HCT116 (cell line): ENCODE data around the gene GPALPP1. TPM values are rescaled to one million over a fixed set of nuclear protein-coding genes. Genes with fewer than 3 reads are reported as not detected.

ENCODE experiments used
- ATAC-seq: fragments of 200-7000 bp; cut with Tn5 transposase; 2 replicates; pipeline ENCODE4 v1.9.1; 2020; ENCODE audit warnings: mild to moderate bottlenecking, moderate library complexity
- BruUV-seq: library from RNA; stranded (reverse); fragments of 400-500 nt; replicated peaks from 2 replicates; lab custom pipeline; 2021; lab: Mats Ljungman, UMichigan
- CTCF ChIA-PET: fragments of 300-600 bp; sonication (Branson Sonifier 250); formaldehyde crosslinking; loops from one replicate; lab custom pipeline; 2021; ENCODE audit warnings: antibody characterized with exemption; lab: Charles Lee
- POLR2A ChIA-PET: fragments of 300-600, 350-600 bp; sonication (Branson Sonifier 250); formaldehyde crosslinking; loops from one replicate; lab custom pipeline; 2021; ENCODE audit warnings: antibody characterized with exemption; lab: Charles Lee
- RAD21 ChIA-PET, 2 experiments: fragments of 300-600 bp; sonication (Branson Sonifier 250); formaldehyde crosslinking; loops; one replicate each; lab custom pipeline; 2023; ENCODE audit warnings: low total read pairs in 2 of 2; ENCODE audit not compliant: uncharacterized antibody in 2 of 2, unreplicated experiment in 2 of 2, low non-redundant PET in 1 of 2; lab: Charles Lee
- DNase-seq: peaks from one replicate; pipeline ENCODE4 v3.0.0-alpha.2; 2010; ENCODE audit warnings: low read depth, low spot score
- H2AFZ ChIP-seq: fragments of 200-600 bp; shearing (Covaris generic), sonication (generic); 2 replicates; pipeline ENCODE4 v1.6.1; 2017; ENCODE audit warnings: low read depth, mixed run types, mixed read lengths, antibody characterized with exemption, low read length; ENCODE audit not compliant: poor library complexity, severe bottlenecking
- H3K27ac ChIP-seq: 2 replicates; pipeline ENCODE4 v1.5.1; 2012; ENCODE audit warnings: low read depth, low read length
- H3K27me3 ChIP-seq: fragments of 200-600 bp; sonication (generic); 2 replicates; pipeline ENCODE4 v1.6.1; 2016; ENCODE audit warnings: mixed run types, low read length, mixed read lengths; ENCODE audit not compliant: insufficient read depth
- H3K36me3 ChIP-seq, 2 experiments: fragments of 200-500 bp in 1 of 2; fragments of 200-600 bp in 1 of 2; sonication (Bioruptor generic) in 1 of 2; sonication (generic) in 1 of 2; 2 replicates each; pipeline versions ENCODE4 v1.5.1 to v1.6.1; 2014 to 2016; ENCODE audit warnings: low read length in 2 of 2, inconsistent platforms in 1 of 2, mixed read lengths in 1 of 2, mixed run types in 1 of 2; ENCODE audit not compliant: insufficient read depth in 2 of 2, control insufficient read depth in 1 of 2
- H3K4me1 ChIP-seq, 2 experiments: fragments of 200-600 bp in 1 of 2; sonication (generic) in 1 of 2; 2 replicates each; pipeline versions ENCODE4 v1.5.1 to v1.6.1; 2012 to 2017; ENCODE audit warnings: low read length in 2 of 2, inconsistent platforms in 1 of 2, mild to moderate bottlenecking in 1 of 2, mixed read lengths in 1 of 2, mixed run types in 1 of 2, moderate library complexity in 1 of 2; ENCODE audit not compliant: insufficient read depth in 2 of 2, control insufficient read depth in 1 of 2
- H3K4me2 ChIP-seq: fragments of 200-600 bp; sonication (generic); 2 replicates; pipeline ENCODE4 v1.6.1; 2017; ENCODE audit warnings: mixed run types, low read length, mixed read lengths
- H3K4me3 ChIP-seq, 2 experiments: fragments of 200-600 bp in 1 of 2; sonication (generic) in 1 of 2; replicated peaks in 1 of 2; 2 replicates each; pipeline ENCODE4 v1.5.1; 2011 to 2016; ENCODE audit warnings: low read length in 2 of 2, control low read depth in 1 of 2, low read depth in 1 of 2, mild to moderate bottlenecking in 1 of 2, mixed read lengths in 1 of 2, mixed run types in 1 of 2
- H3K79me2 ChIP-seq: fragments of 200-600 bp; sonication (generic); 2 replicates; pipeline ENCODE4 v1.6.1; 2017; ENCODE audit warnings: mild to moderate bottlenecking, mixed run types, low read length, moderate library complexity, mixed read lengths; ENCODE audit not compliant: insufficient read depth
- H3K9ac ChIP-seq: fragments of 200-600 bp; sonication (generic); 2 replicates; pipeline ENCODE4 v1.6.1; 2016; ENCODE audit warnings: low read length, mixed read lengths
- H3K9me2 ChIP-seq: fragments of 200-600 bp; sonication (generic), shearing (Covaris generic); 2 replicates; pipeline ENCODE4 v1.6.1; 2017; ENCODE audit warnings: mixed run types, mild to moderate bottlenecking, moderate library complexity; ENCODE audit not compliant: insufficient read depth
- H3K9me3 ChIP-seq, 2 experiments: fragments of 200-500 bp in 1 of 2; fragments of 200-600 bp in 1 of 2; sonication (Bioruptor generic) in 1 of 2; sonication (generic) in 1 of 2; 2 replicates each; pipeline ENCODE4 v1.6.1; 2014 to 2017; ENCODE audit warnings: low read length in 2 of 2, mixed read lengths in 2 of 2, inconsistent platforms in 1 of 2, low read depth in 1 of 2, mild to moderate bottlenecking in 1 of 2, mixed run types in 1 of 2, moderate library complexity in 1 of 2; ENCODE audit not compliant: control insufficient read depth in 1 of 2, insufficient read depth in 1 of 2
- H4K20me1 ChIP-seq: fragments of 200-600 bp; sonication (generic), shearing (Covaris generic); 2 replicates; pipeline ENCODE4 v1.6.1; 2017; ENCODE audit warnings: mixed run types, mild to moderate bottlenecking, moderate library complexity; ENCODE audit not compliant: insufficient read depth
- CBX3 ChIP-seq: IDR thresholded peaks from 2 replicates; pipeline ENCODE4 v1.6.1; 2012; ENCODE audit warnings: low read depth
- CEBPB ChIP-seq: IDR thresholded peaks from 2 replicates; pipeline ENCODE4 v1.6.1; 2012; ENCODE audit warnings: low read depth
- EGR1 ChIP-seq: IDR thresholded peaks from 2 replicates; pipeline ENCODE4 v1.6.1; 2012; ENCODE audit warnings: low read depth
- ELF1 ChIP-seq: IDR thresholded peaks from 2 replicates; pipeline ENCODE4 v1.6.1; 2012; ENCODE audit warnings: low read depth, borderline replicate concordance
- EZH2 ChIP-seq: fragments of 200-600 bp; sonication (generic); IDR thresholded peaks from 2 replicates; pipeline ENCODE4 v1.6.1; 2017; ENCODE audit warnings: antibody characterized with exemption, mixed run types
- EZH2phosphoT487 ChIP-seq: fragments of 200-600 bp; IDR thresholded peaks from 2 replicates; pipeline ENCODE4 v1.6.1; 2018; ENCODE audit warnings: antibody characterized with exemption, borderline replicate concordance
- FOSL1 ChIP-seq: IDR thresholded peaks from 2 replicates; pipeline ENCODE4 v1.6.1; 2012; ENCODE audit warnings: low read depth
- JUND ChIP-seq: IDR thresholded peaks from 2 replicates; pipeline ENCODE4 v1.6.1; 2012
- POLR2A ChIP-seq: IDR thresholded peaks from 2 replicates; pipeline ENCODE4 v1.7.0; 2011; ENCODE audit warnings: borderline replicate concordance; ENCODE audit not compliant: insufficient read depth, insufficient read length; ENCODE audit errors: extremely low read depth
- RAD21 ChIP-seq: IDR thresholded peaks from 2 replicates; pipeline ENCODE4 v1.6.1; 2012; ENCODE audit warnings: low read depth, mild to moderate bottlenecking
- SP1 ChIP-seq: IDR thresholded peaks from 2 replicates; pipeline ENCODE4 v1.6.1; 2012; ENCODE audit warnings: low read depth
- SRF ChIP-seq: IDR thresholded peaks from 2 replicates; pipeline ENCODE4 v1.6.1; 2012; ENCODE audit warnings: low read depth
- TCF7L2 ChIP-seq: IDR thresholded peaks from 2 replicates; pipeline ENCODE4 v1.7.0; 2011; ENCODE audit warnings: borderline replicate concordance, inconsistent platforms; ENCODE audit not compliant: insufficient read depth, insufficient read length; ENCODE audit errors: extremely low read depth
- YY1 ChIP-seq: IDR thresholded peaks from 2 replicates; pipeline ENCODE4 v1.6.1; 2011; ENCODE audit warnings: low read length, low read depth, moderate library complexity, mild to moderate bottlenecking; ENCODE audit not compliant: insufficient replicate concordance; ENCODE audit errors: extremely low read depth
- ZFX ChIP-seq: fragments of 450-650 bp; IDR thresholded peaks from 2 replicates; pipeline ENCODE4 v1.6.1; 2017
- ZNF274 ChIP-seq: fragments of 200-500 bp; sonication (Bioruptor generic); IDR thresholded peaks from 2 replicates; pipeline ENCODE4 v1.6.1; 2014; ENCODE audit warnings: mild to moderate bottlenecking, low read depth, low read length, inconsistent platforms
- intact Hi-C: fragments of 100-400 bp; cut with micrococcal nuclease; formaldehyde crosslinking; loops from 2 replicates; pipeline ENCODE4 v1.10.0; 2022
- total RNA-seq: library from RNA; stranded (reverse); gene quantifications from one replicate; pipeline ENCODE4 v1.2.1, GENCODE V29; 2021; ENCODE audit not compliant: unreplicated experiment
- TF ChIP-seq, protein P1 (sequence below): IDR thresholded peaks from 2 replicates; pipeline ENCODE4 v1.6.1; 2012
- TF ChIP-seq, protein P2 (sequence below): IDR thresholded peaks from 2 replicates; pipeline ENCODE4 v1.6.1; 2012
- TF ChIP-seq, protein P3 (sequence below): IDR thresholded peaks from 2 replicates; pipeline ENCODE4 v1.6.1; 2012; ENCODE audit warnings: low read depth
- TF ChIP-seq, protein P4 (sequence below): IDR thresholded peaks from 2 replicates; pipeline ENCODE4 v1.6.1; 2011; ENCODE audit warnings: mild to moderate bottlenecking, low read length, moderate library complexity; ENCODE audit not compliant: insufficient replicate concordance; ENCODE audit errors: extremely low read depth

GPALPP1 gene
- total RNA-seq, 1 experiment from 2014 or later, result 21.3 TPM

DNA sequence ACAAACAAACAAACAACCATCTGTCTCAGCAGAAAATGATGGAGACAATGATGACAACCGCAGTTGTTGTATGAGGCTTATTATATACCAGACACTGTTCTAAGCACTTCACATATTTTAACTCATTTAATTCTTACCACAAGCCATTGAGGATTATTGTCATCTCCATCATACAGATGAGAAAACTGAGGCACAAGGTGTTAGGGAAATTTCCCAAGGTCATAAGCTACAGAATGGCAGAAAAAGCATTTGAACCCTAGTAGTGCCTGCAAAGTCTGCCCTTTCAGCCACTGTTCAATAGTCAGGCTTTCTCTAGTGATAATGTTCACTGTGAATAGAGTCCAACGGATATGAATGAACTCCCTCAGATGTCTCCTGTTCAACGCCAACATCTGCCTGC is 60.1 kb downstream of the GPALPP1 start:
- Histone ChIP-seq H2AFZ (no peak overlapping the region), H3K79me2 (no peaks in the 10 kb centered on the region), H4K20me1 (no peaks in the 10 kb centered on the region), H3K4me1 (peaks cover 0 to 7% of the 10 kb centered on the region in 2 experiments; a peak in 1 of 4 replicates), H3K9me3 (no peaks in the 10 kb centered on the region), H3K4me3 (no peak overlapping the region), H3K27me3 (no peaks in the 10 kb centered on the region), H3K27ac (no peak overlapping the region), H3K9me2 (no peaks in the 10 kb centered on the region), H3K36me3 (no peaks in the 10 kb centered on the region), H3K4me2 (no peak overlapping the region), H3K9ac (no peak overlapping the region)
- intact Hi-C loops, result loop anchor here (10.0 kb wide), 1 partner anchor 345 kb away; no protein-coding TSS in a partner anchor
- ChIA-PET RAD21 (no interaction called here), CTCF (interaction anchor here (1.6 to 4.4 kb wide), 3 partner anchors 231 to 283 kb away, joined by 4 to 55 read pairs (median 41); no protein-coding TSS in a partner anchor), POLR2A (interaction anchor here (0.6 kb wide), 1 partner anchor 34 kb away, joined by 3 read pairs; no protein-coding TSS in a partner anchor)
- no peak for TF ChIP-seq ZFX
- no peak for TF ChIP-seq CEBPB
- TF ChIP-seq ZNF274, result no peak
- TF ChIP-seq YY1, result no peak
- TF ChIP-seq, protein P1, sequence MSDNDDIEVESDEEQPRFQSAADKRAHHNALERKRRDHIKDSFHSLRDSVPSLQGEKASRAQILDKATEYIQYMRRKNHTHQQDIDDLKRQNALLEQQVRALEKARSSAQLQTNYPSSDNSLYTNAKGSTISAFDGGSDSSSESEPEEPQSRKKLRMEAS, result no peak
- no peak for TF ChIP-seq EGR1
- TF ChIP-seq, protein P2, sequence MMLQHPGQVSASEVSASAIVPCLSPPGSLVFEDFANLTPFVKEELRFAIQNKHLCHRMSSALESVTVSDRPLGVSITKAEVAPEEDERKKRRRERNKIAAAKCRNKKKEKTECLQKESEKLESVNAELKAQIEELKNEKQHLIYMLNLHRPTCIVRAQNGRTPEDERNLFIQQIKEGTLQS, result no peak
- TF ChIP-seq EZH2, result no peak
- TF ChIP-seq TCF7L2, result no peak
- TF ChIP-seq, protein P3, sequence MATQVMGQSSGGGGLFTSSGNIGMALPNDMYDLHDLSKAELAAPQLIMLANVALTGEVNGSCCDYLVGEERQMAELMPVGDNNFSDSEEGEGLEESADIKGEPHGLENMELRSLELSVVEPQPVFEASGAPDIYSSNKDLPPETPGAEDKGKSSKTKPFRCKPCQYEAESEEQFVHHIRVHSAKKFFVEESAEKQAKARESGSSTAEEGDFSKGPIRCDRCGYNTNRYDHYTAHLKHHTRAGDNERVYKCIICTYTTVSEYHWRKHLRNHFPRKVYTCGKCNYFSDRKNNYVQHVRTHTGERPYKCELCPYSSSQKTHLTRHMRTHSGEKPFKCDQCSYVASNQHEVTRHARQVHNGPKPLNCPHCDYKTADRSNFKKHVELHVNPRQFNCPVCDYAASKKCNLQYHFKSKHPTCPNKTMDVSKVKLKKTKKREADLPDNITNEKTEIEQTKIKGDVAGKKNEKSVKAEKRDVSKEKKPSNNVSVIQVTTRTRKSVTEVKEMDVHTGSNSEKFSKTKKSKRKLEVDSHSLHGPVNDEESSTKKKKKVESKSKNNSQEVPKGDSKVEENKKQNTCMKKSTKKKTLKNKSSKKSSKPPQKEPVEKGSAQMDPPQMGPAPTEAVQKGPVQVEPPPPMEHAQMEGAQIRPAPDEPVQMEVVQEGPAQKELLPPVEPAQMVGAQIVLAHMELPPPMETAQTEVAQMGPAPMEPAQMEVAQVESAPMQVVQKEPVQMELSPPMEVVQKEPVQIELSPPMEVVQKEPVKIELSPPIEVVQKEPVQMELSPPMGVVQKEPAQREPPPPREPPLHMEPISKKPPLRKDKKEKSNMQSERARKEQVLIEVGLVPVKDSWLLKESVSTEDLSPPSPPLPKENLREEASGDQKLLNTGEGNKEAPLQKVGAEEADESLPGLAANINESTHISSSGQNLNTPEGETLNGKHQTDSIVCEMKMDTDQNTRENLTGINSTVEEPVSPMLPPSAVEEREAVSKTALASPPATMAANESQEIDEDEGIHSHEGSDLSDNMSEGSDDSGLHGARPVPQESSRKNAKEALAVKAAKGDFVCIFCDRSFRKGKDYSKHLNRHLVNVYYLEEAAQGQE, result no peak
- TF ChIP-seq CBX3, result no peak
- TF ChIP-seq POLR2A, result no peak
- TF ChIP-seq RAD21, result no peak
- no peak for TF ChIP-seq JUND
- no peak for TF ChIP-seq FOSL1
- TF ChIP-seq, protein P4, sequence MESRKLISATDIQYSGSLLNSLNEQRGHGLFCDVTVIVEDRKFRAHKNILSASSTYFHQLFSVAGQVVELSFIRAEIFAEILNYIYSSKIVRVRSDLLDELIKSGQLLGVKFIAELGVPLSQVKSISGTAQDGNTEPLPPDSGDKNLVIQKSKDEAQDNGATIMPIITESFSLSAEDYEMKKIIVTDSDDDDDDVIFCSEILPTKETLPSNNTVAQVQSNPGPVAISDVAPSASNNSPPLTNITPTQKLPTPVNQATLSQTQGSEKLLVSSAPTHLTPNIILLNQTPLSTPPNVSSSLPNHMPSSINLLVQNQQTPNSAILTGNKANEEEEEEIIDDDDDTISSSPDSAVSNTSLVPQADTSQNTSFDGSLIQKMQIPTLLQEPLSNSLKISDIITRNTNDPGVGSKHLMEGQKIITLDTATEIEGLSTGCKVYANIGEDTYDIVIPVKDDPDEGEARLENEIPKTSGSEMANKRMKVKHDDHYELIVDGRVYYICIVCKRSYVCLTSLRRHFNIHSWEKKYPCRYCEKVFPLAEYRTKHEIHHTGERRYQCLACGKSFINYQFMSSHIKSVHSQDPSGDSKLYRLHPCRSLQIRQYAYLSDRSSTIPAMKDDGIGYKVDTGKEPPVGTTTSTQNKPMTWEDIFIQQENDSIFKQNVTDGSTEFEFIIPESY, result no peak
- no peak for TF ChIP-seq ELF1
- TF ChIP-seq EZH2phosphoT487, result no peak
- no peak for TF ChIP-seq SP1
- TF ChIP-seq SRF, result no peak
- DNase-seq (no peak), ATAC-seq (no peak)
- BruUV-seq, result no TSS peak
